Breast epithelium (tissue), 3 donors: ENCODE results near the gene BNC1.

Experiments used
- CTCF ChIP-seq, 3 donors: fragments of 450-650 bp; IDR thresholded peaks; one replicate each; pipeline ENCODE4 v1.5.1; 2016 to 2017; ENCODE audit warnings: antibody characterized with exemption in 3 of 3, mild to moderate bottlenecking in 3 of 3, moderate library complexity in 3 of 3
- POLR2AphosphoS5 ChIP-seq, 3 donors: sonication (generic); formaldehyde crosslinking; IDR thresholded peaks; one replicate each; pipeline ENCODE4 v1.6.1; 2017; ENCODE audit warnings: antibody characterized with exemption in 3 of 3

GRCh38 chr15:83219026-83219425, 65.4 kb downstream of the BNC1 start:
- TF ChIP-seq POLR2AphosphoS5 (IDR thresholded peaks at IDR 0.05) (no peak), CTCF (IDR thresholded peaks at IDR 0.05) (no peak)
